Sigmoid colon (tissue), 4 donors: ENCODE results near the gene HCCS.

Source experiments
- EP300 ChIP-seq, 4 donors: sonication (generic); formaldehyde crosslinking; IDR thresholded peaks; one replicate each; pipeline ENCODE4 v1.6.1; 2017; ENCODE audit warnings: antibody characterized with exemption in 4 of 4
- POLR2AphosphoS5 ChIP-seq, 4 donors: sonication (generic); formaldehyde crosslinking; IDR thresholded peaks; one replicate each; pipeline ENCODE4 v1.6.1; 2017; ENCODE audit warnings: antibody characterized with exemption in 4 of 4
- TF ChIP-seq, protein P1 (sequence below), 4 experiments: fragments of 450-650 bp in 3 of 4; fragments of 200-600 bp in 1 of 4; IDR thresholded peaks; one replicate each; pipeline ENCODE4 v1.5.1; 2016 to 2019; ENCODE audit warnings: antibody characterized with exemption in 4 of 4, mild to moderate bottlenecking in 3 of 4, moderate library complexity in 2 of 4

- TF ChIP-seq, protein P1, sequence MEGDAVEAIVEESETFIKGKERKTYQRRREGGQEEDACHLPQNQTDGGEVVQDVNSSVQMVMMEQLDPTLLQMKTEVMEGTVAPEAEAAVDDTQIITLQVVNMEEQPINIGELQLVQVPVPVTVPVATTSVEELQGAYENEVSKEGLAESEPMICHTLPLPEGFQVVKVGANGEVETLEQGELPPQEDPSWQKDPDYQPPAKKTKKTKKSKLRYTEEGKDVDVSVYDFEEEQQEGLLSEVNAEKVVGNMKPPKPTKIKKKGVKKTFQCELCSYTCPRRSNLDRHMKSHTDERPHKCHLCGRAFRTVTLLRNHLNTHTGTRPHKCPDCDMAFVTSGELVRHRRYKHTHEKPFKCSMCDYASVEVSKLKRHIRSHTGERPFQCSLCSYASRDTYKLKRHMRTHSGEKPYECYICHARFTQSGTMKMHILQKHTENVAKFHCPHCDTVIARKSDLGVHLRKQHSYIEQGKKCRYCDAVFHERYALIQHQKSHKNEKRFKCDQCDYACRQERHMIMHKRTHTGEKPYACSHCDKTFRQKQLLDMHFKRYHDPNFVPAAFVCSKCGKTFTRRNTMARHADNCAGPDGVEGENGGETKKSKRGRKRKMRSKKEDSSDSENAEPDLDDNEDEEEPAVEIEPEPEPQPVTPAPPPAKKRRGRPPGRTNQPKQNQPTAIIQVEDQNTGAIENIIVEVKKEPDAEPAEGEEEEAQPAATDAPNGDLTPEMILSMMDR (IDR thresholded peaks at IDR 0.05): no peak
- TF ChIP-seq POLR2AphosphoS5 (IDR thresholded peaks at IDR 0.05) (no peak), EP300 (IDR thresholded peaks at IDR 0.05) (no peak)
Observed at GRCh38 chrX:11117745-11118144, 6.6 kb downstream of the HCCS start.
